ENCODE results near the gene ELAPOR1. TPM values are rescaled to one million over a fixed set of nuclear protein-coding genes. Genes with fewer than 3 reads are reported as not detected.

ELAPOR1 gene
- total and polyA plus RNA-seq, 2 experiments from 2014 or later = 1.8 to 3.0 TPM

GRCh38 chr1:109090196-109091077 lies 23.5 kb upstream of the ELAPOR1 start, which contains the start of gene TMEM167B:
Gene TMEM167B (plus strand): TSS chr1:109090764. CDS start chr1:109090873, 109 bp downstream.
- WGBS (ENCODE audit: low lambda C conversion rate, missing lambda C conversion rate) = 15% methylated on average over 56 of the region's 67 CpGs
- Histone ChIP-seq H3K4me3 (peak within 1 kb of the TSS; percentile 87), H3K79me2 (peaks cover 51% of the 10 kb centered on the region), H3K9me2 (replicated peaks; ENCODE audit: insufficient read depth) (no peaks in the 10 kb centered on the region), H3K36me3 (replicated peaks; ENCODE audit: insufficient read depth, low read depth) (no peaks in the 10 kb centered on the region), H3K9me3 (ENCODE audit: low read depth) (no peaks in the 10 kb centered on the region), H3K4me1 (ENCODE audit: insufficient read depth) (peaks cover 14% of the 10 kb centered on the region), H4K20me1 (ENCODE audit: insufficient read depth, poor library complexity, severe bottlenecking) (no peaks in the 10 kb centered on the region), H3K27ac (peak within 1 kb of the TSS; percentile 99), H3K4me2 (peak within 1 kb of the TSS; percentile 90), H2AFZ (peak within 1 kb of the TSS; percentile 86), H3K27me3 (no peaks in the 10 kb centered on the region)
- no peak for TF ChIP-seq CTCF (IDR thresholded peaks at IDR 0.05; ENCODE audit: poor library complexity)
- TF ChIP-seq EZH2phosphoT487 (IDR thresholded peaks at IDR 0.05; ENCODE audit: low read depth, severe bottlenecking, unreplicated experiment) = no peak
- TF ChIP-seq EZH2 (IDR thresholded peaks at IDR 0.05; ENCODE audit: borderline replicate concordance) = no peak
- peak; percentile 95 for DNase-seq (ENCODE audit: low spot score)

GRCh38 chr1:109091078-109091838 lies 22.7 kb upstream of the ELAPOR1 start:
- H3K4me3 ChIP-seq = peak overlapping the region; percentile 87
- WGBS (ENCODE audit: low lambda C conversion rate, missing lambda C conversion rate) = 3% methylated on average over 13 of the region's 13 CpGs
- no peaks in the 10 kb centered on the region for H3K36me3 ChIP-seq (replicated peaks; ENCODE audit: insufficient read depth, low read depth)
- H3K4me1 ChIP-seq (ENCODE audit: insufficient read depth) = peaks cover 14% of the 10 kb centered on the region
- peak overlapping the region; percentile 86 for H2AFZ ChIP-seq
- peaks cover 57% of the 10 kb centered on the region for H3K79me2 ChIP-seq
- peak overlapping the region; percentile 99 for H3K27ac ChIP-seq
- TF ChIP-seq EZH2 (IDR thresholded peaks at IDR 0.05; ENCODE audit: borderline replicate concordance) (no peak), CTCF (IDR thresholded peaks at IDR 0.05; ENCODE audit: poor library complexity) (no peak), EZH2phosphoT487 (IDR thresholded peaks at IDR 0.05; ENCODE audit: low read depth, severe bottlenecking, unreplicated experiment) (no peak)
- peak; percentile 67 for DNase-seq (ENCODE audit: low spot score)
- peak overlapping the region; percentile 90 for H3K4me2 ChIP-seq
- H3K9me3 ChIP-seq (ENCODE audit: low read depth) = no peaks in the 10 kb centered on the region
- H3K9me2 ChIP-seq (replicated peaks; ENCODE audit: insufficient read depth) = no peaks in the 10 kb centered on the region
- no peaks in the 10 kb centered on the region for H3K27me3 ChIP-seq
- H4K20me1 ChIP-seq (ENCODE audit: insufficient read depth, poor library complexity, severe bottlenecking) = no peaks in the 10 kb centered on the region

DNA sequence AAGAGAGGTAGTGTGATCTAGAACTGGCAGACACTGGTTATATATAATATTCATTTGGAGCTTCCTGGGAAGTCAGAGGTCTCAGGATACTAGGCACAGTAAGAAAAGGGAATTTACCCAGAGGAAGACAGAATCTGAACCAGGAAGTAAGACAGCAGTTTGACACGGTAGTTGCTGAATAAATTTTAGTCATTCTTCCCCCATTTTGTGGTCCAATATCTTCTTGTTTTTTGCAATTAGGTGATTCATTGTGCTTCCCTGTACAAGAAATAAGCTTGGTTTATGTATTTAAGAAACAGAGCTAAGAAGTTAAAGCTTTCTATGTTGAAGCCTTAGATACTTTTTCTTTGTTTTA lies 22.1 kb upstream of the ELAPOR1 start:
- H3K27me3 ChIP-seq = no peaks in the 10 kb centered on the region
- H3K9me2 ChIP-seq (replicated peaks; ENCODE audit: insufficient read depth) = no peaks in the 10 kb centered on the region
- peak overlapping the region; percentile 99 for H3K27ac ChIP-seq
- peaks cover 57% of the 10 kb centered on the region for H3K79me2 ChIP-seq
- H3K4me1 ChIP-seq (ENCODE audit: insufficient read depth) = peaks cover 14% of the 10 kb centered on the region
- H4K20me1 ChIP-seq (ENCODE audit: insufficient read depth, poor library complexity, severe bottlenecking) = no peaks in the 10 kb centered on the region
- peak; percentile 16 for DNase-seq (ENCODE audit: low spot score)
- 36% methylated on average over 1 of the region's 1 CpG for WGBS (ENCODE audit: low lambda C conversion rate, missing lambda C conversion rate)
- H3K9me3 ChIP-seq (ENCODE audit: low read depth) = no peaks in the 10 kb centered on the region
- peak overlapping the region; percentile 90 for H3K4me2 ChIP-seq
- no peaks in the 10 kb centered on the region for H3K36me3 ChIP-seq (replicated peaks; ENCODE audit: insufficient read depth, low read depth)
- H2AFZ ChIP-seq = peak overlapping the region; percentile 86
- H3K4me3 ChIP-seq = peak overlapping the region; percentile 87
- TF ChIP-seq EZH2 (IDR thresholded peaks at IDR 0.05; ENCODE audit: borderline replicate concordance) (no peak), CTCF (IDR thresholded peaks at IDR 0.05; ENCODE audit: poor library complexity) (no peak), EZH2phosphoT487 (IDR thresholded peaks at IDR 0.05; ENCODE audit: low read depth, severe bottlenecking, unreplicated experiment) (no peak)
